PC-9 (cell line): ENCODE results near the gene TANC1. TPM values are rescaled to one million over a fixed set of nuclear protein-coding genes. Genes with fewer than 3 reads are reported as not detected.

Source experiments
- BruUV-seq: library from RNA; stranded (reverse); fragments of 400-500 nt; replicated peaks from 2 replicates; lab custom pipeline; 2021; lab: Mats Ljungman, UMichigan
- CTCF ChIA-PET: fragments of 300-600 bp; sonication (Branson Sonifier 250); formaldehyde crosslinking; loops from one replicate; lab custom pipeline; 2022; ENCODE audit warnings: antibody characterized with exemption; lab: Charles Lee
- POLR2A ChIA-PET: fragments of 300-600 bp; sonication (Branson Sonifier 250); formaldehyde crosslinking; loops from one replicate; lab custom pipeline; 2022; ENCODE audit warnings: antibody characterized with exemption; ENCODE audit not compliant: unreplicated experiment; lab: Charles Lee
- DNase-seq, 2 experiments: peaks; one replicate each; pipeline versions ENCODE4 v3.0.0 to v3.0.0-alpha.2; 2015 to 2022; ENCODE audit warnings: mixed read lengths in 1 of 2
- H2AFZ ChIP-seq: fragments of 200-600 bp; sonication (generic); 2 replicates; pipeline ENCODE4 v1.8.1; 2017; ENCODE audit warnings: antibody characterized with exemption
- H3F3A ChIP-seq: fragments of 200-600 bp; sonication (generic); 2 replicates; pipeline ENCODE4 v1.8.1; 2017; ENCODE audit warnings: antibody characterized with exemption, mild to moderate bottlenecking, low read depth; ENCODE audit not compliant: insufficient read depth
- H3K27ac ChIP-seq: fragments of 200-600 bp; sonication (generic); 2 replicates; pipeline ENCODE4 v1.6.1; 2016; ENCODE audit warnings: mixed run types
- H3K27me3 ChIP-seq: fragments of 200-600 bp; sonication (generic); 2 replicates; pipeline ENCODE4 v1.6.1; 2016; ENCODE audit warnings: low read depth, mixed run types; ENCODE audit not compliant: insufficient read depth
- H3K36me3 ChIP-seq: fragments of 200-600 bp; sonication (generic); 2 replicates; pipeline ENCODE4 v1.6.1; 2016; ENCODE audit warnings: low read depth, mixed run types
- H3K4me1 ChIP-seq: fragments of 200-600 bp; sonication (generic); replicated peaks from 2 replicates; pipeline ENCODE4 v1.6.1; 2016; ENCODE audit warnings: mixed run types; ENCODE audit not compliant: insufficient read depth
- H3K4me2 ChIP-seq: fragments of 200-600 bp; sonication (generic); 2 replicates; pipeline ENCODE4 v1.6.1; 2017; ENCODE audit warnings: mixed run types
- H3K4me3 ChIP-seq: fragments of 200-600 bp; sonication (generic); 2 replicates; pipeline ENCODE4 v1.6.1; 2016; ENCODE audit warnings: mixed run types
- H3K79me2 ChIP-seq: fragments of 200-600 bp; sonication (generic); 2 replicates; pipeline ENCODE4 v1.6.1; 2017; ENCODE audit warnings: low read depth, mixed run types
- H3K9me2 ChIP-seq: fragments of 200-600 bp; sonication (generic); 2 replicates; pipeline ENCODE4 v1.8.1; 2017; ENCODE audit warnings: mild to moderate bottlenecking; ENCODE audit not compliant: insufficient read depth
- H3K9me3 ChIP-seq: fragments of 200-600 bp; sonication (generic); 2 replicates; pipeline ENCODE4 v1.8.1; 2016; ENCODE audit warnings: low read depth; ENCODE audit not compliant: insufficient read depth
- H4K20me1 ChIP-seq: fragments of 200-600 bp; sonication (generic); 2 replicates; pipeline ENCODE4 v1.8.1; 2017; ENCODE audit not compliant: insufficient read depth
- EZH2 ChIP-seq: fragments of 200-600 bp; sonication (generic); IDR thresholded peaks from 2 replicates; pipeline ENCODE4 v1.8.0; 2017; ENCODE audit warnings: antibody characterized with exemption, low read depth
- intact Hi-C: fragments of 100-400 bp; cut with micrococcal nuclease; formaldehyde crosslinking; loops from one replicate; pipeline ENCODE4 v1.10.0; 2022; ENCODE audit not compliant: unreplicated experiment
- total RNA-seq: library from RNA; stranded (reverse); gene quantifications from 2 replicates; pipeline ENCODE4 v1.2.3, GENCODE V29; 2021
- TF ChIP-seq, protein P1 (sequence below): fragments of 200-600 bp; sonication (generic); conservative IDR thresholded peaks from 2 replicates; pipeline ENCODE4 v1.6.1; 2017; ENCODE audit warnings: mixed run types, antibody characterized with exemption, mild to moderate bottlenecking, moderate library complexity

The TANC1 gene
- total RNA-seq, 1 experiment from 2014 or later: 26.0 TPM

GRCh38 chr2:158932131-158932645 lies 36.3 kb upstream of the TANC1 start:
- no peak overlapping the region for H3K4me2 ChIP-seq
- intact Hi-C loops: loop anchor here (5.0 kb wide), 1 partner anchor 35 kb away; the partner anchor contains the start of gene TANC1

GRCh38 chr2:158934170-158934569 lies 34.3 kb upstream of the TANC1 start:
- ChIA-PET CTCF (no interaction called here), POLR2A (interaction anchor here (0.5 to 0.8 kb wide), 2 partner anchors 45 to 97 kb away, joined by 8 to 19 read pairs; no protein-coding TSS in a partner anchor)
- Histone ChIP-seq H4K20me1 (no peaks in the 10 kb centered on the region), H3K9me3 (no peaks in the 10 kb centered on the region), H3K4me2 (no peak overlapping the region), H3K36me3 (no peaks in the 10 kb centered on the region), H2AFZ (no peak overlapping the region), H3K79me2 (no peaks in the 10 kb centered on the region), H3F3A (no peaks in the 10 kb centered on the region), H3K27me3 (no peaks in the 10 kb centered on the region), H3K4me3 (no peak overlapping the region), H3K27ac (no peak overlapping the region), H3K4me1 (peaks cover 10% of the 10 kb centered on the region; the same call in 1 of the 2 replicates), H3K9me2 (no peaks in the 10 kb centered on the region)
- no TSS peak for BruUV-seq
- TF ChIP-seq, protein P1, sequence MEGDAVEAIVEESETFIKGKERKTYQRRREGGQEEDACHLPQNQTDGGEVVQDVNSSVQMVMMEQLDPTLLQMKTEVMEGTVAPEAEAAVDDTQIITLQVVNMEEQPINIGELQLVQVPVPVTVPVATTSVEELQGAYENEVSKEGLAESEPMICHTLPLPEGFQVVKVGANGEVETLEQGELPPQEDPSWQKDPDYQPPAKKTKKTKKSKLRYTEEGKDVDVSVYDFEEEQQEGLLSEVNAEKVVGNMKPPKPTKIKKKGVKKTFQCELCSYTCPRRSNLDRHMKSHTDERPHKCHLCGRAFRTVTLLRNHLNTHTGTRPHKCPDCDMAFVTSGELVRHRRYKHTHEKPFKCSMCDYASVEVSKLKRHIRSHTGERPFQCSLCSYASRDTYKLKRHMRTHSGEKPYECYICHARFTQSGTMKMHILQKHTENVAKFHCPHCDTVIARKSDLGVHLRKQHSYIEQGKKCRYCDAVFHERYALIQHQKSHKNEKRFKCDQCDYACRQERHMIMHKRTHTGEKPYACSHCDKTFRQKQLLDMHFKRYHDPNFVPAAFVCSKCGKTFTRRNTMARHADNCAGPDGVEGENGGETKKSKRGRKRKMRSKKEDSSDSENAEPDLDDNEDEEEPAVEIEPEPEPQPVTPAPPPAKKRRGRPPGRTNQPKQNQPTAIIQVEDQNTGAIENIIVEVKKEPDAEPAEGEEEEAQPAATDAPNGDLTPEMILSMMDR: no peak
- TF ChIP-seq EZH2: no peak
- intact Hi-C loops: loop anchor here (5.0 kb wide), 1 partner anchor 33 kb away; the partner anchor contains the start of gene TANC1
- DNase-seq: no peak

More at GRCh38 chr2:158932131-158932645, 36.3 kb upstream of the TANC1 start:
- ChIA-PET POLR2A (no interaction called here), CTCF (no interaction called here)
- Histone ChIP-seq H2AFZ (no peak overlapping the region), H3K4me3 (no peak overlapping the region), H3K9me2 (no peaks in the 10 kb centered on the region), H3K27ac (no peak overlapping the region), H4K20me1 (no peaks in the 10 kb centered on the region), H3F3A (no peaks in the 10 kb centered on the region), H3K79me2 (no peaks in the 10 kb centered on the region), H3K27me3 (no peaks in the 10 kb centered on the region), H3K4me1 (peaks cover 17% of the 10 kb centered on the region), H3K9me3 (no peaks in the 10 kb centered on the region), H3K36me3 (no peaks in the 10 kb centered on the region)
- DNase-seq: no peak
- BruUV-seq: no TSS peak
- TF ChIP-seq, protein P1: no peak
- no peak for TF ChIP-seq EZH2

DNA sequence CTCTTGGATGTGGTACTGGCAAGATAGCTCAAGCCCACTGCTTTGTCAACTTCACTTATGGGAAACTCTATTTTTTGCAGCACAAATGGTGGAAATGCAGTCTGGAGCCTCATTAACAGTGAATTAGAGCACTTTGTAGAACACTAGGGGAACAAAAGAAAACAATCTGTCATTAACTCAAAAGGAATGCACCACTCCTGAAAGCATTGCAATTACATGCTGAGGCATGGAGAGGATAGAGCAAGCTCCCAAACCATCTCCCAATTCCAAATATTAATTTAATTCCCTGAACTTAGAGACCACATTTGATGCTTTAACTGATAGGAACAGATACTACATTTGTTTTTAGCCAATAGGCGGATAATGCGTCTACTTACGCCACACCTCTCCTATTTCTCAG lies 32.8 kb upstream of the TANC1 start:
- Histone ChIP-seq H4K20me1 (no peaks in the 10 kb centered on the region), H2AFZ (no peak overlapping the region), H3K36me3 (no peaks in the 10 kb centered on the region), H3K4me2 (no peak overlapping the region), H3K4me3 (no peak overlapping the region), H3K4me1 (peaks cover 6% of the 10 kb centered on the region; the same call in 1 of the 2 replicates), H3K79me2 (no peaks in the 10 kb centered on the region), H3K27me3 (no peaks in the 10 kb centered on the region), H3K9me3 (no peaks in the 10 kb centered on the region), H3K9me2 (no peaks in the 10 kb centered on the region), H3F3A (no peaks in the 10 kb centered on the region), H3K27ac (no peak overlapping the region)
- BruUV-seq: no TSS peak
- DNase-seq: no peak
- intact Hi-C loops: no loop called here
- no peak for TF ChIP-seq EZH2
- TF ChIP-seq, protein P1: no peak
- POLR2A ChIA-PET: no interaction called here
- CTCF ChIA-PET: no interaction called here
